Dendritic cell treated with granulocyte-macrophage colony-stimulating factor and Interleukin-4, amounts not matched to agents 40 ng/mL and 50 ng/mL, for 4 days (primary cell): Measurements from ENCODE around the gene NCK1.
"Not testable (repeated sequence)": the region's sequence is repeated elsewhere in the genome, so short reads cannot be mapped to it uniquely, and the experiment has no call there.

Source experiments
- H3K27ac Mint-ChIP-seq: one replicate; pipeline ENCODE4 v1.8.0; 2022; ENCODE audit warnings: mild to moderate bottlenecking, mixed read lengths
- H3K27me3 Mint-ChIP-seq: one replicate; pipeline ENCODE4 v1.8.0; 2022; ENCODE audit warnings: mild to moderate bottlenecking, mixed read lengths
- H3K36me3 Mint-ChIP-seq: one replicate; pipeline ENCODE4 v1.8.0; 2022; ENCODE audit warnings: low read depth, mixed read lengths
- H3K4me1 Mint-ChIP-seq: one replicate; pipeline ENCODE4 v1.8.0; 2022; ENCODE audit warnings: low read depth, mixed read lengths
- H3K4me3 Mint-ChIP-seq: one replicate; pipeline ENCODE4 v1.8.0; 2022; ENCODE audit warnings: mild to moderate bottlenecking, moderate library complexity, mixed read lengths
- H3K9me3 Mint-ChIP-seq: one replicate; pipeline ENCODE4 v1.8.0; 2022; ENCODE audit warnings: mixed read lengths
- intact Hi-C: fragments of 100-400 bp; cut with micrococcal nuclease; formaldehyde crosslinking; loops from one replicate; pipeline ENCODE4 v1.15.0; 2022

The NCK1 gene

GRCh38 chr3:136952292-136952691, 90.3 kb downstream of the NCK1 start:
- Mint-ChIP-seq H3K36me3 (peaks cover 48% of the 10 kb centered on the region), H3K27ac (no peak overlapping the region), H3K4me3 (no peak overlapping the region), H3K27me3 (no peaks in the 10 kb centered on the region), H3K4me1 (peaks cover 61% of the 10 kb centered on the region), H3K9me3 (no peaks in the 10 kb centered on the region)
- intact Hi-C loops: loop anchor here (5.0 kb wide), 1 partner anchor 60 kb away; no protein-coding TSS in a partner anchor

GRCh38 chr3:136954251-136954650, 92.2 kb downstream of the NCK1 start:
- intact Hi-C loops: loop anchor here (5.0 kb wide), 1 partner anchor 58 kb away; no protein-coding TSS in a partner anchor
- Mint-ChIP-seq H3K27me3 (no peaks in the 10 kb centered on the region), H3K36me3 (peaks cover 35% of the 10 kb centered on the region), H3K4me1 (peaks cover 61% of the 10 kb centered on the region), H3K27ac (no peak overlapping the region), H3K9me3 (no peaks in the 10 kb centered on the region), H3K4me3 (no peak overlapping the region)

- H3K36me3 Mint-ChIP-seq: peaks cover 44% of the 10 kb centered on the region
- intact Hi-C loops: loop anchor here (5.0 kb wide), 1 partner anchor 57 kb away; no protein-coding TSS in a partner anchor
- no peaks in the 10 kb centered on the region for H3K27me3 Mint-ChIP-seq
- H3K4me3 Mint-ChIP-seq: no peak overlapping the region
- H3K27ac Mint-ChIP-seq: no peak overlapping the region
- H3K9me3 Mint-ChIP-seq: no peaks in the 10 kb centered on the region
- peaks cover 61% of the 10 kb centered on the region for H3K4me1 Mint-ChIP-seq
Observed at GRCh38 chr3:136954980-136955780, 93.2 kb downstream of the NCK1 start.

GRCh38 chr3:136955813-136956212, 93.8 kb downstream of the NCK1 start:
- Mint-ChIP-seq H3K36me3 (peaks cover 44% of the 10 kb centered on the region), H3K27ac (no peak overlapping the region), H3K4me3 (no peak overlapping the region), H3K4me1 (peaks cover 61% of the 10 kb centered on the region), H3K27me3 (no peaks in the 10 kb centered on the region), H3K9me3 (no peaks in the 10 kb centered on the region)
- intact Hi-C loops: no loop called here

- no peaks in the 10 kb centered on the region for H3K27me3 Mint-ChIP-seq
- peaks cover 35% of the 10 kb centered on the region for H3K36me3 Mint-ChIP-seq
- intact Hi-C loops: no loop called here
- peaks cover 53% of the 10 kb centered on the region for H3K4me1 Mint-ChIP-seq
- no peak overlapping the region for H3K4me3 Mint-ChIP-seq
- no peak overlapping the region for H3K27ac Mint-ChIP-seq
- no peaks in the 10 kb centered on the region for H3K9me3 Mint-ChIP-seq
Observed at GRCh38 chr3:136956971-136957370, 95.0 kb downstream of the NCK1 start.

GRCh38 chr3:136957751-136958288, 95.8 kb downstream of the NCK1 start, which contains the start of gene IL20RB:
TSS of gene IL20RB (plus strand) at chr3:136957983. CDS start at chr3:136958114, 131 bp downstream.
- peaks cover 45% of the 10 kb centered on the region for H3K4me1 Mint-ChIP-seq
- no peak within 1 kb of the TSS for H3K27ac Mint-ChIP-seq
- intact Hi-C loops: no loop called here
- no peak within 1 kb of the TSS for H3K4me3 Mint-ChIP-seq
- H3K9me3 Mint-ChIP-seq: no peaks in the 10 kb centered on the region
- no peaks in the 10 kb centered on the region for H3K27me3 Mint-ChIP-seq
- H3K36me3 Mint-ChIP-seq: peaks cover 29% of the 10 kb centered on the region

- Mint-ChIP-seq H3K4me3 (no peak overlapping the region), H3K36me3 (peaks cover 21% of the 10 kb centered on the region), H3K27me3 (no peaks in the 10 kb centered on the region), H3K27ac (no peak overlapping the region), H3K9me3 (no peaks in the 10 kb centered on the region), H3K4me1 (peaks cover 37% of the 10 kb centered on the region)
- intact Hi-C loops: no loop called here
Observed at GRCh38 chr3:136958939-136959338, 96.9 kb downstream of the NCK1 start.

- Mint-ChIP-seq H3K36me3 (peaks cover 21% of the 10 kb centered on the region), H3K4me1 (peaks cover 30% of the 10 kb centered on the region), H3K9me3 (no peaks in the 10 kb centered on the region), H3K4me3 (no peak overlapping the region), H3K27me3 (no peaks in the 10 kb centered on the region), H3K27ac (no peak overlapping the region)
- intact Hi-C loops: no loop called here
Observed at GRCh38 chr3:136959599-136959998, 97.6 kb downstream of the NCK1 start.

- Mint-ChIP-seq H3K4me1 (peaks cover 16% of the 10 kb centered on the region), H3K4me3 (no peak overlapping the region), H3K9me3 (no peaks in the 10 kb centered on the region), H3K27ac (no peak overlapping the region), H3K36me3 (peaks cover 21% of the 10 kb centered on the region), H3K27me3 (no peaks in the 10 kb centered on the region)
- intact Hi-C loops: no loop called here
Observed at GRCh38 chr3:136960838-136961836, 99.1 kb downstream of the NCK1 start.

- intact Hi-C loops: no loop called here
- no peak overlapping the region for H3K4me3 Mint-ChIP-seq
- H3K4me1 Mint-ChIP-seq: peaks cover 1% of the 10 kb centered on the region
- H3K9me3 Mint-ChIP-seq: no peaks in the 10 kb centered on the region
- no peak overlapping the region for H3K27ac Mint-ChIP-seq
- peaks cover 14% of the 10 kb centered on the region for H3K36me3 Mint-ChIP-seq
- no peaks in the 10 kb centered on the region for H3K27me3 Mint-ChIP-seq
Observed at GRCh38 chr3:136962927-136963326, 100.9 kb downstream of the NCK1 start.

- H3K4me1 Mint-ChIP-seq, H3K27ac Mint-ChIP-seq, H3K27me3 Mint-ChIP-seq, H3K4me3 Mint-ChIP-seq, intact Hi-C loops: not testable (repeated sequence)
- H3K36me3 Mint-ChIP-seq: peaks cover 20% of the 10 kb centered on the region
- peaks cover 26% of the 10 kb centered on the region for H3K9me3 Mint-ChIP-seq
Observed at GRCh38 chr3:136969539-136969938, 107.5 kb downstream of the NCK1 start.

- peaks cover 5% of the 10 kb centered on the region for H3K4me1 Mint-ChIP-seq
- peaks cover 20% of the 10 kb centered on the region for H3K36me3 Mint-ChIP-seq
- intact Hi-C loops: no loop called here
- no peak overlapping the region for H3K4me3 Mint-ChIP-seq
- H3K9me3 Mint-ChIP-seq: peaks cover 32% of the 10 kb centered on the region
- H3K27me3 Mint-ChIP-seq: no peaks in the 10 kb centered on the region
- H3K27ac Mint-ChIP-seq: no peak overlapping the region
Observed at GRCh38 chr3:136973352-136973751, 111.3 kb downstream of the NCK1 start.

GRCh38 chr3:136974670-136975069, 112.7 kb downstream of the NCK1 start:
- Mint-ChIP-seq H3K4me3 (no peak overlapping the region), H3K9me3 (peaks cover 32% of the 10 kb centered on the region), H3K27me3 (no peaks in the 10 kb centered on the region), H3K4me1 (peaks cover 5% of the 10 kb centered on the region), H3K36me3 (peaks cover 18% of the 10 kb centered on the region), H3K27ac (no peak overlapping the region)
- intact Hi-C loops: no loop called here

GRCh38 chr3:136979204-136979603, 117.2 kb downstream of the NCK1 start:
- intact Hi-C loops: no loop called here
- H3K4me1 Mint-ChIP-seq: no peaks in the 10 kb centered on the region
- peaks cover 14% of the 10 kb centered on the region for H3K36me3 Mint-ChIP-seq
- no peaks in the 10 kb centered on the region for H3K27me3 Mint-ChIP-seq
- H3K4me3 Mint-ChIP-seq: no peak overlapping the region
- H3K27ac Mint-ChIP-seq: no peak overlapping the region
- H3K9me3 Mint-ChIP-seq: peaks cover 10% of the 10 kb centered on the region
